Prostate gland (tissue), 2 donors: ENCODE data around the gene LHB. TPM values are rescaled to one million over a fixed set of nuclear protein-coding genes. Genes with fewer than 3 reads are reported as not detected.
A peak's percentile ranks its signal among the peaks of the same experiment; 100 is the strongest.
"Not testable (repeated sequence)": the region's sequence is repeated elsewhere in the genome, so short reads cannot be mapped to it uniquely, and the experiment has no call there.

Source experiments
- DNase-seq: peaks from one replicate; pipeline ENCODE4 v3.0.0-alpha.2; 2019; ENCODE audit warnings: low spot score
- H3K27ac ChIP-seq, 2 donors: fragments of 200-600 bp; sonication (generic); 2 replicates each; pipeline ENCODE4 v1.5.1; 2017 to 2019
- H3K27me3 ChIP-seq: fragments of 200-600 bp; sonication (generic); replicated peaks from 2 replicates; pipeline ENCODE4 v1.5.1; 2019; ENCODE audit not compliant: insufficient read depth
- H3K36me3 ChIP-seq, 2 donors: fragments of 200-600 bp; sonication (generic); 1 replicate in 1 of 2; 2 replicates in 1 of 2; pipeline versions ENCODE4 v1.5.1 to v1.8.1; 2017 to 2019
- H3K4me1 ChIP-seq: fragments of 200-600 bp; sonication (generic); replicated peaks from 2 replicates; pipeline ENCODE4 v1.5.1; 2019
- H3K4me3 ChIP-seq, 2 donors: fragments of 200-600 bp; sonication (generic); 2 replicates each; pipeline ENCODE4 v1.5.1; 2017 to 2019
- H3K9me3 ChIP-seq: fragments of 200-600 bp; sonication (generic); 2 replicates; pipeline ENCODE4 v1.5.1; 2017
- CTCF ChIP-seq, 4 experiments: fragments of 200-600 bp in 2 of 4; fragments of 450-650 bp in 2 of 4; sonication (generic) in 2 of 4; IDR thresholded peaks; 1 replicate in 3 of 4; 2 replicates in 1 of 4; pipeline ENCODE4 v1.5.1; 2016 to 2019; ENCODE audit warnings: antibody characterized with exemption in 4 of 4, mild to moderate bottlenecking in 2 of 4, moderate library complexity in 2 of 4
- POLR2A ChIP-seq: fragments of 450-650 bp; IDR thresholded peaks from one replicate; pipeline ENCODE4 v1.6.1; 2016; ENCODE audit warnings: antibody characterized with exemption, mild to moderate bottlenecking
- POLR2AphosphoS5 ChIP-seq: sonication (generic); formaldehyde crosslinking; IDR thresholded peaks from one replicate; pipeline ENCODE4 v1.6.1; 2017; ENCODE audit warnings: antibody characterized with exemption
- WGBS: methylation state at CpG from one replicate; pipeline ENCODE4 v1.1.5; 2018; 5-methylcytosine and 5-hydroxymethylcytosine counted together
- intact Hi-C: fragments of 100-400 bp; cut with DNase I; formaldehyde crosslinking; loops from one replicate; pipeline ENCODE4 v1.14.2; 2022
- total RNA-seq, 2 donors: library from RNA; depleted of rRNA; stranded (reverse); fragments of >200 nt; gene quantifications; one replicate each; pipeline ENCODE4 v1.1.0, GENCODE V29; 2016

LHB gene
- total RNA-seq, 2 donors from 2014 or later, result 5.2 TPM; not detected in 1

GRCh38 chr19:49022116-49022515 is 5.2 kb upstream of the LHB start:
- Histone ChIP-seq H3K9me3 (no peaks in the 10 kb centered on the region), H3K27me3 (no peaks in the 10 kb centered on the region), H3K27ac (no peak overlapping the region), H3K4me1 (no peaks in the 10 kb centered on the region), H3K4me3 (no peak overlapping the region), H3K36me3 (no peaks in the 10 kb centered on the region)
- no peak for TF ChIP-seq POLR2AphosphoS5
- intact Hi-C loops, result no loop called here
- 84% methylated on average over 9 of the region's 9 CpGs for WGBS
- no peak for DNase-seq

- Histone ChIP-seq H3K36me3 (no peaks in the 10 kb centered on the region), H3K27me3 (no peaks in the 10 kb centered on the region), H3K27ac (no peak overlapping the region), H3K4me1 (no peaks in the 10 kb centered on the region), H3K4me3 (no peak overlapping the region), H3K9me3 (no peaks in the 10 kb centered on the region)
- intact Hi-C loops, result no loop called here
- WGBS, result 37% methylated on average over 16 of the region's 16 CpGs
- TF ChIP-seq CTCF (IDR thresholded peaks at IDR 0.05) (no peak), POLR2AphosphoS5 (no peak), POLR2A (no peak)
- no peak for DNase-seq
Measured at GRCh38 chr19:49020931-49021895, 4.3 kb upstream of the LHB start.

GRCh38 chr19:49020342-49020741 is 3.5 kb upstream of the LHB start:
- Histone ChIP-seq H3K9me3 (no peaks in the 10 kb centered on the region), H3K4me3 (no peak overlapping the region), H3K27ac (no peak overlapping the region), H3K4me1 (no peaks in the 10 kb centered on the region), H3K36me3 (no peaks in the 10 kb centered on the region), H3K27me3 (no peaks in the 10 kb centered on the region)
- DNase-seq, result no peak
- 58% methylated on average over 11 of the region's 11 CpGs for WGBS
- intact Hi-C loops, result no loop called here
- no peak for TF ChIP-seq CTCF (IDR thresholded peaks at IDR 0.05)
- TF ChIP-seq POLR2A, result no peak
- no peak for TF ChIP-seq POLR2AphosphoS5

GRCh38 chr19:49019242-49019932 is 2.5 kb upstream of the LHB start:
- intact Hi-C loops, result no loop called here
- 7% methylated on average over 41 of the region's 41 CpGs for WGBS

GRCh38 chr19:49018388-49019241 is 1.7 kb upstream of the LHB start:
- 5% methylated on average over 50 of the region's 50 CpGs for WGBS
- H3K4me3 ChIP-seq, result peak overlapping the region; percentile 16 to 35
- H3K4me1 ChIP-seq, H3K36me3 ChIP-seq, DNase-seq, intact Hi-C loops, H3K27ac ChIP-seq, H3K9me3 ChIP-seq, H3K27me3 ChIP-seq: not testable (repeated sequence)

More at GRCh38 chr19:49019242-49019932, 2.5 kb upstream of the LHB start:
- peak overlapping the region; percentile 21 to 35 for H3K4me3 ChIP-seq
- no peaks in the 10 kb centered on the region for H3K27me3 ChIP-seq
- no peaks in the 10 kb centered on the region for H3K4me1 ChIP-seq
- peak; percentile 69 for DNase-seq
- H3K36me3 ChIP-seq, result no peaks in the 10 kb centered on the region
- TF ChIP-seq CTCF (IDR thresholded peaks at IDR 0.05) (no peak), POLR2AphosphoS5 (no peak)
- H3K27ac ChIP-seq, result no peak overlapping the region
- no peaks in the 10 kb centered on the region for H3K9me3 ChIP-seq
